DND-41 (cell line): ENCODE measurements around the gene GTF2H2C.
"Not testable (repeated sequence)": the region's sequence is repeated elsewhere in the genome, so short reads cannot be mapped to it uniquely, and the experiment has no call there.

Source experiments
- CTCF ChIP-seq: IDR thresholded peaks from 2 replicates; pipeline ENCODE4 v1.5.1; 2012; ENCODE audit warnings: borderline replicate concordance, low read length, moderate library complexity, mild to moderate bottlenecking; ENCODE audit not compliant: poor library complexity, severe bottlenecking; ENCODE audit errors: extremely low read depth
- EZH2 ChIP-seq: IDR thresholded peaks from 3 replicates; pipeline ENCODE4 v1.6.1; 2012; ENCODE audit warnings: borderline replicate concordance, low read depth, mild to moderate bottlenecking, moderate library complexity, low read length, inconsistent platforms; ENCODE audit not compliant: severe bottlenecking

DNA sequence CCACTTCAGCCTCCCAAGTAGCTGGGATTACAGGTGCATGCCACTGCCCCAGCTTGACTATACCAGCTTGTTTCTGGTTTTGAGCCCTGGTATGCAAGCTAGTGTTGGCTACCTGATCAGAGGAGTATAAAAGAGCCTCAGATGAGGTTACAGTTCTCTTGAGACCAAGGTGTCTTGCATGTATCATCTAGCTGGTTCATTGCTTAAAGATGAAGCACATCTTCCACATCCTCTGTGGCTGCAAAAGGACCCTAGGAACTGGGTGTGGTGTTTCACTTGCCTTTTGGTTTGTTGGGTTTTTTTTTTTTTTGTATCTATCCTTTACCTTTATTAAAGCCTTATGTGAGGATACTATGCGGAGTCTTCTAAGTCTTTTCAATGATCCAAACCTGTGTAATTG lies 47.8 kb downstream of the GTF2H2C start:
- TF ChIP-seq CTCF, EZH2: not testable (repeated sequence)
